NT2/D1 (cell line): ENCODE data around the gene CCSAP.

Experiments used
- SUZ12 ChIP-seq: IDR thresholded peaks from 2 replicates; pipeline ENCODE4 v1.6.1; 2011; ENCODE audit not compliant: insufficient read length, insufficient read depth; ENCODE audit errors: extremely low read depth
- ZNF274 ChIP-seq: IDR thresholded peaks from 2 replicates; pipeline ENCODE4 v1.6.1; 2011; ENCODE audit warnings: mild to moderate bottlenecking, low read depth, low read length

DNA sequence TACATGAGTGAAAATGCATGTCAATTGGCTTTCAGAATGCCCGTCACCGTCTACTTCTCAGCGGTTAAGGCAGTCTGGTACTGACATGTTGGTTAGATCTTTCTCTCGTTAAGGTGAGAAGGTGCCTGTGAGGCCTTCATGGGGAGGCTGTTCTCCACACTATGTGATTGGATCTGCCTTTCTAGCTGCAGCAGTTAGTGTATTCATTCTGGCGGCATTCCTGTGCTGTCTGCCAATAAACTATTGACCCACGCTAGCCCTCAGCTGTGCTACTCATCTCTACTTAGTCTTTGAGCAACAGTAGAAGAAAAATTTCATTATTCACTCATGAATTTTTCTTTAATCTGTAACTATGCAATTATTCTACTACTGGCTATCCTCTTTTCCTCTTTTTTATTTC, 32.0 kb downstream of the CCSAP start:
- TF ChIP-seq ZNF274 (no peak), SUZ12 (no peak)
